IMR-90 (cell line): Measurements from ENCODE around the gene R3HDM2.

Source experiments
- POLR2A ChIP-seq: IDR thresholded peaks from 2 replicates; pipeline ENCODE4 v1.6.1; 2012; ENCODE audit warnings: mild to moderate bottlenecking, low read depth, low read length
- RCOR1 ChIP-seq: IDR thresholded peaks from 2 replicates; pipeline ENCODE4 v1.6.1; 2012; ENCODE audit warnings: mild to moderate bottlenecking, low read length, improper control_type of control experiment; ENCODE audit not compliant: insufficient replicate concordance
- RFX5 ChIP-seq: IDR thresholded peaks from 2 replicates; pipeline ENCODE4 v1.8.0; 2012; ENCODE audit warnings: low read depth, mild to moderate bottlenecking, low read length, moderate library complexity
- SMC3 ChIP-seq: fragments of 150-350 bp; IDR thresholded peaks from 2 replicates; pipeline ENCODE4 v1.6.1; 2016; ENCODE audit warnings: low read depth, mild to moderate bottlenecking, antibody characterized with exemption, low read length, moderate library complexity
- TF ChIP-seq, protein P1 (sequence below): conservative IDR thresholded peaks from 2 replicates; pipeline ENCODE4 v1.5.1; 2012; ENCODE audit warnings: mild to moderate bottlenecking, low read depth, low read length, improper control_type of control experiment

DNA sequence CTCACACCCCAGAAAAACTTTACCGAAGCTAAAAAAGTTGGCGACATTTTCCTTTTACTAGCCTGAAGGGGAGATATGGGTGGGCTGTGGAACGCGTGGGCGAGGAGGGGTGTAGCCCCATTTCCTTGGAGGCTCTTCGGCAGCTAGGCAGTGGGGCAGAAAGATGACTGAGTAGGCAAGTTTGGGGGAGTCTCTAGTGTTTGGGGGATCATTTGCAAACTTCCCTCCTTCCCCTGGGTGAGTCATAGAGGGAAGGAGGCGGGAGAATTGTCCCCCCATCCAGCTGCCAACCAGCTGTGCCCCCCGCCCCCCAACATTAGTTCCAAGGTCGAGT, 31.0 kb upstream of the R3HDM2 start:
- TF ChIP-seq RFX5, result no peak
- no peak for TF ChIP-seq POLR2A
- TF ChIP-seq, protein P1, sequence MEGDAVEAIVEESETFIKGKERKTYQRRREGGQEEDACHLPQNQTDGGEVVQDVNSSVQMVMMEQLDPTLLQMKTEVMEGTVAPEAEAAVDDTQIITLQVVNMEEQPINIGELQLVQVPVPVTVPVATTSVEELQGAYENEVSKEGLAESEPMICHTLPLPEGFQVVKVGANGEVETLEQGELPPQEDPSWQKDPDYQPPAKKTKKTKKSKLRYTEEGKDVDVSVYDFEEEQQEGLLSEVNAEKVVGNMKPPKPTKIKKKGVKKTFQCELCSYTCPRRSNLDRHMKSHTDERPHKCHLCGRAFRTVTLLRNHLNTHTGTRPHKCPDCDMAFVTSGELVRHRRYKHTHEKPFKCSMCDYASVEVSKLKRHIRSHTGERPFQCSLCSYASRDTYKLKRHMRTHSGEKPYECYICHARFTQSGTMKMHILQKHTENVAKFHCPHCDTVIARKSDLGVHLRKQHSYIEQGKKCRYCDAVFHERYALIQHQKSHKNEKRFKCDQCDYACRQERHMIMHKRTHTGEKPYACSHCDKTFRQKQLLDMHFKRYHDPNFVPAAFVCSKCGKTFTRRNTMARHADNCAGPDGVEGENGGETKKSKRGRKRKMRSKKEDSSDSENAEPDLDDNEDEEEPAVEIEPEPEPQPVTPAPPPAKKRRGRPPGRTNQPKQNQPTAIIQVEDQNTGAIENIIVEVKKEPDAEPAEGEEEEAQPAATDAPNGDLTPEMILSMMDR, result no peak
- TF ChIP-seq RCOR1, result no peak
- TF ChIP-seq SMC3, result no peak
